ENCODE results near the gene CCDC192. TPM values are rescaled to one million over a fixed set of nuclear protein-coding genes. Genes with fewer than 3 reads are reported as not detected.

The CCDC192 gene
- not detected for polyA plus RNA-seq (2012; ENCODE audit: insufficient read depth, insufficient read length, low read depth)

- TF ChIP-seq, protein P1, sequence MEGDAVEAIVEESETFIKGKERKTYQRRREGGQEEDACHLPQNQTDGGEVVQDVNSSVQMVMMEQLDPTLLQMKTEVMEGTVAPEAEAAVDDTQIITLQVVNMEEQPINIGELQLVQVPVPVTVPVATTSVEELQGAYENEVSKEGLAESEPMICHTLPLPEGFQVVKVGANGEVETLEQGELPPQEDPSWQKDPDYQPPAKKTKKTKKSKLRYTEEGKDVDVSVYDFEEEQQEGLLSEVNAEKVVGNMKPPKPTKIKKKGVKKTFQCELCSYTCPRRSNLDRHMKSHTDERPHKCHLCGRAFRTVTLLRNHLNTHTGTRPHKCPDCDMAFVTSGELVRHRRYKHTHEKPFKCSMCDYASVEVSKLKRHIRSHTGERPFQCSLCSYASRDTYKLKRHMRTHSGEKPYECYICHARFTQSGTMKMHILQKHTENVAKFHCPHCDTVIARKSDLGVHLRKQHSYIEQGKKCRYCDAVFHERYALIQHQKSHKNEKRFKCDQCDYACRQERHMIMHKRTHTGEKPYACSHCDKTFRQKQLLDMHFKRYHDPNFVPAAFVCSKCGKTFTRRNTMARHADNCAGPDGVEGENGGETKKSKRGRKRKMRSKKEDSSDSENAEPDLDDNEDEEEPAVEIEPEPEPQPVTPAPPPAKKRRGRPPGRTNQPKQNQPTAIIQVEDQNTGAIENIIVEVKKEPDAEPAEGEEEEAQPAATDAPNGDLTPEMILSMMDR (IDR thresholded peaks at IDR 0.05; ENCODE audit: low read depth, low read length), result no peak
- Histone ChIP-seq H3K36me3 (no peaks in the 10 kb centered on the region), H3K4me1 (no peaks in the 10 kb centered on the region), H3K4me3 (ENCODE audit: low read depth, low read length) (no peak within 1 kb of the TSS), H3K9me3 (no peaks in the 10 kb centered on the region), H3K27me3 (no peaks in the 10 kb centered on the region)
- no peak for DNase-seq
Measured at GRCh38 chr5:127702926-127703561, at the start of gene CCDC192. TSS of gene CCDC192 (plus strand) at chr5:127703391. CDS start at chr5:127703446, 55 bp downstream.

DNA sequence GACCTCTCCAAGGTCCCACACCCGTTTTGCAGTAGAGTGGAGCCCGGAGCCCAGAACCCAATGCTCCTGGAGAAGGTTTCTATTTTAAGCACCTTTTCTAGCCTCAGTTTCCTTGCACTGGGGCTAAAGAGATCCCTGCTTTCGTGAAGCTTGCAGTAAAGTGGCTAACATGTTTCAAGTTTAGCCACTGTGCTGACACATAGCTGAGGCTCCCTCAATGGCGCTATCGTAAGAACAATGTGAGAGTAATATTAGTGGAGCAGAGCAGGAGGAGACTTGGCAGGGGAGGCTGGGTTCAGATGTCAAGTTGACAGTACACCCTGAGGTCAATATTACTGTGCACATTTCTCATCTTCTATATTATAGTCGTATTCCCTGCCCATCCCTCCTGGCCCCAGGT is 46.4 kb upstream of the CCDC192 start:
- DNase-seq, result no peak
- peaks cover 25% of the 10 kb centered on the region for H3K27me3 ChIP-seq
- H3K9me3 ChIP-seq, result no peaks in the 10 kb centered on the region
- no peaks in the 10 kb centered on the region for H3K36me3 ChIP-seq
- TF ChIP-seq, protein P1 (IDR thresholded peaks at IDR 0.05; ENCODE audit: low read depth, low read length), result no peak
- H3K4me3 ChIP-seq (ENCODE audit: low read depth, low read length), result no peak overlapping the region
- no peaks in the 10 kb centered on the region for H3K4me1 ChIP-seq

- Histone ChIP-seq H3K4me3 (ENCODE audit: low read depth, low read length) (no peak overlapping the region), H3K36me3 (no peaks in the 10 kb centered on the region), H3K27me3 (peaks cover 22% of the 10 kb centered on the region), H3K9me3 (no peaks in the 10 kb centered on the region), H3K4me1 (no peaks in the 10 kb centered on the region)
- no peak for DNase-seq
- TF ChIP-seq, protein P1 (IDR thresholded peaks at IDR 0.05; ENCODE audit: low read depth, low read length), result no peak
Measured at GRCh38 chr5:127660047-127660733, 43.0 kb upstream of the CCDC192 start.

DNA sequence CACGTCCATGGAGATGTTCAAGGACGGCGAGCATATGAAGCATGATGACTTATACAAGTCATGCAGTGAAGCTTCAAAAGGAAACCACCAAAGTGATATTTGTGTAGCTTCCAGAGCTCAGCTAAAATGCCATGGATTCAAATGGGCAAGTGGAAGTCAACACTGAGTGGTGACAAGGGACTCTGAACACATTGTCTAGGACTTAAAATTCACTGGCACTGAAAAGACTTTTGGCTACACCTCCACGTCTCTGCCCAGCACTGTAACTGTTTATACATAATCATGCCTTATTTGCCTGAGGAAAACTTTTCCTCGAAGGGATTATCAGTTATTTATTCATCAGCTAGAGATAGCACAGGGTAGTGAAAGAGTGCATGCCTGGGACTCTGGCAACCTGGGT is 39.1 kb upstream of the CCDC192 start:
- DNase-seq, result no peak
- no peak overlapping the region for H3K4me3 ChIP-seq (ENCODE audit: low read depth, low read length)
- TF ChIP-seq, protein P1 (IDR thresholded peaks at IDR 0.05; ENCODE audit: low read depth, low read length), result no peak
- no peaks in the 10 kb centered on the region for H3K4me1 ChIP-seq
- no peaks in the 10 kb centered on the region for H3K36me3 ChIP-seq
- no peaks in the 10 kb centered on the region for H3K9me3 ChIP-seq
- H3K27me3 ChIP-seq, result 0 out of 2 replicates have a peak, but pooled peaks cover 3% of the 10 kb centered on the region

GRCh38 chr5:127665641-127666040 is 37.5 kb upstream of the CCDC192 start:
- H3K36me3 ChIP-seq, result no peaks in the 10 kb centered on the region
- H3K4me1 ChIP-seq, result no peaks in the 10 kb centered on the region
- no peak overlapping the region for H3K4me3 ChIP-seq (ENCODE audit: low read depth, low read length)
- no peaks in the 10 kb centered on the region for H3K9me3 ChIP-seq
- TF ChIP-seq, protein P1 (IDR thresholded peaks at IDR 0.05; ENCODE audit: low read depth, low read length), result no peak
- no peak for DNase-seq
- 0 out of 2 replicates have a peak, but pooled peaks cover 3% of the 10 kb centered on the region for H3K27me3 ChIP-seq

Measured in BE2C (cell line).